Stimulated activated CD4-positive, alpha-beta T cell treated with anti-CD3 and anti-CD28 coated beads, Interleukin-1b, Interleukin-23, amount 100 ng/mL, for 48 hours (primary cell): ENCODE results near the gene FAF2.

Experiments
- DNase-seq: peaks from one replicate; pipeline ENCODE4 v3.0.0-alpha.2; 2020

FAF2 gene

DNA sequence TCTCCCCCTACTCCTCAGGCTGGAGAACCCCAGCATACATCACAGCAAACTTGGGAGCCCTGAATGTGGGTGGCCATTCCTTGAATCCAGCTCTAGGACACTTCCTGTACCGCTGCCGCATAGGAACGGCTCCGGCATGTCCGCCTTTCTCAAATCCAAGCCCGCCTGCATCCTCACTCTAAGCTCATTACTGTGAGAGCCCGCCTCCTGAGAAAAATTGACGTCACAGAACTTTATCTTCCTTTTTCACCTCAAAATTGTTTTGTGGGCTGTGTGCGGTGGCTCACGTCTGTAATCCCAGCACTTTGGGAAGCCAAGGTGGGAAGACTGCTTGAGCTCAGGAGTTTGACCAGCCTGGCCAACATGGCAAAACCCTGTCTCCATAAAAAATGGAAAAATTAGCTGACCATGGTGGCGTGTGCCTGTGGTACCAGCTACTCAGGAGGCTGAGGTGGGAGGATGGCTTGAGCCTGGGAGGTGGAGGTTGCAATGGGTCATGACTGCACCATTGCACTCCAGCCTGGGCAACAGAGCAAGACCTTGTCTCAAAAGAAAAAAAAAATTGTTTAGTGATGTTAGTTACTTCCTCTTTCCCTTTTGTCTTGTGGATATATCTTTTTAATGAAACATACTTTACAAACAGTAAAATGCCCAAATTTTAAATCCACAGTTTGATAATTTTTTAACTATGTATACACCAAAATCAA is 66.2 kb downstream of the FAF2 start:
- DNase-seq, result no peak

DNA sequence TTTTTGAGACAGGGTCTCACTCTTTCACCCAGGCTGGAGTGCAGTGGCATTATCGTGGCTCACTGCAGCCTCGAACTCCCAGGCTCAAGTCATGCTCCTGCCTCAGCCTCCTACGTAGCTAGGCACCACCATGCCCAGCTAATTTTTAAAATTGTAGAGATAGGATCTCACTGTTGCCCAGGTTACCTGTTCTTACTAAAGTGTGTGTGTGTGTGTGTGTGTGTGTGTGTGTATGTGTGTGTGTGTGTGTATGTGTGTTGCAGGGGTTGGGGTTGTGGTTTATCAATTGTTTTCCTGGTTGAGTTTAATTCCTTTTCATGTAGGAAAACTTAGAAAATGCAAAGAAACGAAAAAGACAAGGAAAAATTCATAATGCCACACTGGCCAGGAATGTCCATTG is 67.2 kb downstream of the FAF2 start:
- no peak for DNase-seq

DNA sequence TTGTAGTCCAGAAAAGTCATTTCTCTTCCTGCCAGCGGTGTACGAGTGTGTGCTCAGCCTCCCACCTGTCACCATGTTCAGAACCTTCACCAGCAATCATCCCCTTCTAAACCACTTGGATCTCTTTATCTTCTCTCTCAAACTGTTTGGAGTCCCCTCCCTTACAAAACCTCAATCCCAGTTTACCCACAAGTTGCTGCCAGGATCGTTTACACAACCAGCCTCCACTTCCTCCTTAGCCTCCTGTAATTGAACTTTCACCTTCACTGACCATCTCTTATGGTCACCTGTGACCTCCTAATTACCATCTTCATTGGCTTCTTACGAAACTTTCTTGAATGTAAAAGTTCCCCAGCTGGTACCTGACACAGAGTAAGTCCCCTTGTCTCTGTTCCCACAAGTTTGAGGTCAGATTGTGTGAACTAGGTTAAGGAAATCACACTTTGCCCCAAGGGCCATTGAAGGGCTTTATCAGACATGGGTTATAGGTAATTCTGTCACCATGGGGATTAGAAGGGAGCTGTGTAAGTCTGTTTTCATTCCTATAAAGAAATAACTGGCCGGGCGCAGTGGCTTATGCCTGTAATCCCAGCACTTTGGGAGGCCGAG is 69.0 kb downstream of the FAF2 start:
- no peak for DNase-seq

DNA sequence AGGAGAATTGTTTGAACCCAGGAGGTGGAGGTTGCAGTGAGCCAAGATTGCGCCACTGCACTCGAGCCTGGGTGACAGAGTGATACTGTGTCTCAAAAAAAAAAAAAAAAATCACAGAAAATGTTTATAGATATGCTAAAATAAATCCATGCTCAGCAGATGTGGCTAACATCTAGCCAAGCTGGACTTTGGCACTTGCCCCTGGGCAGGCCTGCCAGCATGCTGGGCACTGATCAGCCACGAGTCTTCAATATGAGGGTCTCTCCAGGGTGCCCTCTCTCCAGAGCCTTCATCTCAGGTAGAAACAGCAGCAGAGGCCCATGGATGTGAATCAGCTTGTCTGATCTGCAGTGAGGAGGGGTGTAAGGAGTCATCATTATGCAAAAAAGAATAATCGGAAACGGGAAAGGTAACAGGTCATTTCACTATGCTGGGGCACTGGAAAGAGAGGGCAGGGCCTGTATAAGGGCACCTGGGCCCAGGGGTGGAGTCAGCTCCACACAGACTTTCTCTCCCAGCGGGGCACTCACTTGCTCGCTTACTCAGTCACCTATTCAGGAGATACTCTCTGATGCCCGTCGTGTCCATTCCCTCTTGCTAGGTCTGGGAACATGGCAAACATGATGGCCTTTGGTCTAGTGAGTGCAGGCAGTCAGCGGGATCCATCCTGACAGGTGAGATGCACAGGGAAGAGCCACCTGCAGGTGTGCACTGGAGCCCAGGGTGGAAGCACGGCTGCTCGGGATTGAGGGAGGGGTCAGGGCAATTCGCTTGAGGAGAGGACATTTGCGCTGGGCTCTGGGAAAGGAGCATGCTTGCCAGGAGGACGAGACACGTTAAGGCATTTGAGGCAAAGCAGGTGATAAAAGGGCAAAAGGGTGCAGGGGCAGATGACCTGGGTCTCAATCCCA is 71.9 kb downstream of the FAF2 start:
- no peak for DNase-seq

DNA sequence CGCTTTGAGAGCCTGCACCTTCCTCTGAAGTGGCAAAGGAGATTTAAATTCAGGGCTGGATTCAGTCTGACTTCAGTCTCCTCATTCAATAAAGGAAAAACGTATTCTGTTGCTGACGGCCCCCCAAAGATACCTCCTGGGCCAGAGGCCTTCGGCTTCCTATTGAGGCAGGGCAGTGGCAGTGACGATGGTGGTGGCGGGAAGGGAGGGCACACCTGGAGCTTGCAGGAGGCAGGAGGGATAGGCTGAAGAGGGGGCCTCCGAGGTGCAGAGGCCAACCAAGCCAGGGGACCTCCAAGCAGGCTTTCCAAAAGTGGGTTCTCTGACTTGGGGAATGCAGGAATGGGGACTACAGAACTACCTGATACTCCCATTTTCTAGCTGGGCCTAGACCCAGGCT is 73.1 kb downstream of the FAF2 start:
- DNase-seq, result no peak

DNA sequence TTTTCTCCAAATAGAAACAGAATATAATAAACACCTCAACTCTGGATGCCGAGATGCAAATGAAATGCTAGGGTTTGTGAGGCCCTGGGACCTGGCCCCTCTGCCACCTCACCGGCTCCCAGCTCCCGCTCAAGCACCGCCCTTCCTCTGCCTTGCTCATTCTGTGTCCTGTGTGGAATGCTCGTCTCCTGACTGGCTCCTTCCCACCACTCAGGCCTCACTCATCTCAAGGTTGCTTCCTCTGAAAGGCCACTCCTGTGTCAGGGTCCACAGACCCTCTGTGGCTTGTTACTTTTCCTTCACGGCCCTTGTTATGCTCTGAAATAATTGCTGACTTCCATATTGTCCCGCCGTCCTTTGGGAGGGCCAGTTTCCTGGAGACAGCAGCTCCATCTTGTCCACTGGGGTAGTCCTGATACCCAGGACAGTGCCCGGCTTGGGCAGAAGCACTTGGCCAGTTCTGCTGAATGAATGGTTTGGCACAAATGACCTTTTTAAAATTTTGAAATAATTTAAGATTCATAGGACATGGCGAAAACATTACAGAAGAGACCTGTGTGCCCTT is 73.6 kb downstream of the FAF2 start:
- DNase-seq, result no peak

DNA sequence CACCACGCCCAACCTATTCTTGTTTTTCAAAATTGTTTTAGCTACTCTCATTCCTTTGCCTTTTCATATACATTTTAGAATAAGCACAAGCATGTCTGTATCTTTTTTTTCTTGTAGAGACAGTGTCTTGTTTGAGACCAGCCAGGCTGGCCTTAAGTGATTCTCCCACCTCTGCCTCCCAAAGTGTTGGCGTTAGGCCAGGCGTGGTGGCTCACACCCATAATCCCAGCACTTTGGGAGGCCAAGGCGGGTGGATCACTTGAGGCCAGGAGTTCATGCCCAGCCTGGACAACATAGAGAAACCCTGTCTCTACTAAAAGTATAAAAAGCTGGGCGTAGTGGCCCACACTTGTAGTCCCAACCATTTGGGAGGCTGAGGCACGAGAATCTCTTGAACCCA is 76.0 kb downstream of the FAF2 start:
- DNase-seq, result no peak

DNA sequence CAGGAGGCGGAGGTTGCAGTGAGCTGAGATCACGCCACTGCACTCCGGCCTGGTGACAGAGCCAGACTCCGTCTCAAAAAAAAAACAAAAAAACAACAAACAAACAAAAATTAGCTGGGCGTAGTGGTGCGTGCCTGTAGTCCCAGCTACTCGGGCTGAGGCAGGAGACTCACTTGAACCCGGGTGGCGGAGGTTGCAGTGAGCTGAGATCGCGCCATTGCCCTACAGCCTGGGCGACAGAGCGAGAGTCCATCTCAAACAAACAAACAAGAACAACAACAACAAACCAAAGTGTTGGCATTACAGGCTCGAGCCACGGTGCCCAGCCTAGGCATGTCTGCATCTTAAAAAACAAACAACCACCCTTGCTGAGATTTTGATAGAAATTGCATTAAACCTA is 76.8 kb downstream of the FAF2 start:
- DNase-seq, result no peak

DNA sequence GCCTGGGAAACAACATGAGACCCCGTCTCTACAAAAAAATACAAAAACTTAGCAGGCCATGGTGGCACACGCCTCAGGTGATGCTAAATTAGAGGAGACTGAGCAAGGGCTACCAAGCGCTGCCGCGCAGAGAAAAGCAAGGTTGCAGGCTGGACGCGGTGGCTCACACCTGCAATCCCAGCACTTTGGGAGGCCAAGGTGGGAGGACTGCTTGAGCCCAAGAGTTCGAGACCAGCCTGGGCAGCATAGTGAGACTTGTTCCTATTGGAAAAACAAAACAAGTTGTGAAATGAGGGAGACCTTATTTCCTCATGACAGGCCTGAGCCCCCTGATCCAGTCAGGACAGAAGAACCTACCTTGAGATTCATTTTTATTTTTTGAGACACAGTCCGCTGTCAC is 77.5 kb downstream of the FAF2 start:
- no peak for DNase-seq

DNA sequence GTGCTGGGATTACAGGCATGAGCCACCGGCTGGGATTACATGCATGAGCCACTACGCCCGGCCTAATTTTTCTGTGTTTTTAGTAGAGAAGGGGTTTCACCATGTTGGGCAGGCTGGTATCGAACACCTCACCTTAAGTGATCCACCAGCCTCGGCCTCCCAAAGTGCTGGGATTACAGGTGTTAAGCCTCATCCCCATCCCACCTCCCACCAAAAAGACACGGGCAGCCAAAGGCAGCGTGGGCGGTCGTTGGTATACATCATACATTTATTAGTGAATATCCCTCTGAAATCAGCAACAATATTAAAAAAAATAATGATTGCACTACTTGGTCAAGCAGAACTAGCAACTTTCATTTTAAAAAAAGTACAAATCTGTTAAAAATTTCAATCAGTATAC is 78.3 kb downstream of the FAF2 start:
- DNase-seq, result no peak

DNA sequence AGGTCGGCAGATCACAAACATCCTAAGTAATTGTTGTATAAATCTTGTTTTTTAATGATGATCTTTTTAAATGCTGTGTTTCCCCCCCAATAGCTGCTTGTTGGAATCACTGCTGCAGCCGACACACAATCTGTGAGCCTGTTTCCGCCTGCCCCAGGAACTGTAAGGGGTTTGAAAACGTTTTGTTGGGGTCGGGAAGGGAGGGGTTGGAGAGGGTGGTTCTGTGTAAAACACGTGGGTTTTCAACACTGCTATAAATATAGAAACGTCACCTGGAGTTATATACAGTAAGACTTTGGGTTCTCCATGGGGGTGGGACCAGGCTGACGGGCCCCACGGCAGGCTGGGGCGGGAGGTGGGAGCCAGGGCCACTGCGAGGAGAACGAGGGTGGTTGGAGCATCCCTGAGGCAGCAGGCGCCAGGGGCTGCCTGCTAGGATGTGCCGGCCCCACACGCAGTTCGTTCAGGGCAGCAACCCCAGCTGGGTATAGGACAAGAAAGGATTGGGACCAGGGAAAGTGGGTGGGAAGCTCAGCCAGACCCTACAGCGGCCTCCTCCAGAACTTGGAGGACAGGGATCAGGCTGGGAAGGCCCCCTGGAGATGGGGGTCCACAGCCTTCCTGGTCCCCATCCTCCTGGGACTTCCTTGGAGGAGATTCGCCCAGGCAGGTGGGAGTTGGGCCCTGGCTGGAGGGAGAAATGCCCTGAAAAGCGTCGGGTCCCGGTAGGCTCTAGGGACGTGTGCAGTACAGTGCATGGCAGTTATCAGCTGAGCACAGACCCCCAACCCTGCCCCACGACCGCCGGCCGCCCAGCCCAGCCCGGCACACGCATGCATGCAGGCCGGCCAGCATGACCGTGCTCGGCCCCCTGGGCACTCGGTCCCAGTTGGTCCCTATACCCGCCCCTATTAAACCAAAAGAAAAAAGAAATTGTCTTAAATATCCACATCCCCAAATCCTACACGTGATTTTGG is 79.3 kb downstream of the FAF2 start:
- no peak for DNase-seq

DNA sequence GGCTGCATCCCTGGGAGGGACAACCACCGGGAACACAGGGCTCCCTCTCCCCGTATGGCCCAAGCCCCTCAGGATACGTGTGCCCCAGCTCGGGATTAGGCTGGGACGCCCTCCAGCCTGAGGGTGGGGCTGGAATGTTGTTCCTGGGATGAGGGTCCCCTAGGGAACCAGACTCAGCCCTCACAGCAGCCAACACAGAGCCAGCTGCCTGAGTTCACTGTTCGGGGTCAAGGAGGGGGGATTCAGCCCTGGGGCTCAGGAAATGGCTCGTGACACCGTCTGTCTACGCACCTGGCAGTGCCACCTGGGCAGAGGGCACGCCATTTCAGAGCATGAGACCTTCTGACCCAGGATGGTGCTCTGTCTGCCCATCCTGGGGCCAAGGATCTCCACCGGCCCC is 80.1 kb downstream of the FAF2 start:
- DNase-seq, result no peak

DNA sequence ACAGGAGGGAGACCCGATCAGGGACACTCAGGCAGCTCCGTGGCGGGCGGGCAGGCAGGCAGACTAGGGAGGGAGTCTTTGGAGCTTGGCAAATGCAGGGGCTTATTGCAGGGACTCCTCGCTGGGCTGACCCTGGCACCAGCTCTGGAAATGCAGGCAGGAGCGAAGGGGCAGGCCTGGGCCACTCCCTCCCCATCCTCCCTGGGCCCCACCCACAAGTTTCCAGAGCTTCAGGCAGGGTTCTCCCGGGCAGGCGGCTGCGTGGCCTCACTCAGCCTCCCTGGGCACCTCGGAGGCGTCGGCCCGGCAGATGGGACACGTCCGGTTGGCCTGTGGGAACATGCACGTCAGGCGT is 80.6 kb downstream of the FAF2 start:
- DNase-seq, result no peak

DNA sequence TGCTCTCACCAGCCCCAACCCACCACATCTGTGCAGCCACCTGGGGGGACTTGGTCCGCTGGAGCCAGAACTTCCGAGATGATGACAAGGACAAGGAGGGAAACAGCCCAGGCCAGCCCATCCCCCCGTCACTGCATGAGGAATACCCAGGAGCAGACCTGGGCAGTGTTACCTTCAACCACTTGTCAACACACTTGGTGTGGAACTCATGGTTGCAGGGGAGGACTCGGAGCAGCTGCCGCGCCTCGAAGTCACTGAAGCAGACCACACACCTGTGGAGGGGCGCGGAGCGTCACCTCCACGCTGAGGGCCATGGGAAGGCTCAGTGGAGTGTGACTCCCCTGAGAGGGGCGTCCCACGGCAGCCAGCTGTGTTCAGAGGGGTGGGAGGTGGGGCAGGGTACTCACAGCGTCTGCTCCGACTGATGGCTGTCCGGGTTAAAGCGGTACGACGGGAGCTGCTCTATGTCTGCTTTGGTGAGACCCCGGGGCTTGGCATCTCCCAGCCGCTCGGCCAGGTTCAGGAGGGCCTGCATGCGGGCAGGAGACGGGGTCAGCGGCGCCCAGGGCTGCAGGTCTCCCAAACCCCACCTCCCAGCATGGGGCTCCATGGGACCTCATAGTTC is 81.0 kb downstream of the FAF2 start:
- no peak for DNase-seq

DNA sequence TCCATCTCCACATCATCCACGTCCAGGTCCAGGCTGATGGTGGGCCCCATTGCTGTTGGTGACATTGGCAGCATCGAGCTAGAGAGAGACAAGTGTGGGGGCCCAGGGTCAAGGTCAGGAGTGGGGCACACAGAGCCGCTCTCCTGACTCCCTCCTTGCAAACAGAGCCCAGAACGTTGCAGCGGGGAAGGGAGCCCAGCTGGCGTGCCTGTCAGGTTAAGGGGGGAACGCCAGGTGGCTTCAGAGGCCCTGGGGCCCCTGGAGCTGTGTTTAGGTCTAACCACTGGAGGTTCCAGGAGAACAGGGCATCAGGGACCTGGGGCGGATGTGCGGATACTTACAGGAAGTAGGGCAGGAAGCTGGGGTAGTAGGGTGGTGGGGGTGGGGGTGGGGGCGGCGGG is 81.6 kb downstream of the FAF2 start:
- DNase-seq, result no peak

DNA sequence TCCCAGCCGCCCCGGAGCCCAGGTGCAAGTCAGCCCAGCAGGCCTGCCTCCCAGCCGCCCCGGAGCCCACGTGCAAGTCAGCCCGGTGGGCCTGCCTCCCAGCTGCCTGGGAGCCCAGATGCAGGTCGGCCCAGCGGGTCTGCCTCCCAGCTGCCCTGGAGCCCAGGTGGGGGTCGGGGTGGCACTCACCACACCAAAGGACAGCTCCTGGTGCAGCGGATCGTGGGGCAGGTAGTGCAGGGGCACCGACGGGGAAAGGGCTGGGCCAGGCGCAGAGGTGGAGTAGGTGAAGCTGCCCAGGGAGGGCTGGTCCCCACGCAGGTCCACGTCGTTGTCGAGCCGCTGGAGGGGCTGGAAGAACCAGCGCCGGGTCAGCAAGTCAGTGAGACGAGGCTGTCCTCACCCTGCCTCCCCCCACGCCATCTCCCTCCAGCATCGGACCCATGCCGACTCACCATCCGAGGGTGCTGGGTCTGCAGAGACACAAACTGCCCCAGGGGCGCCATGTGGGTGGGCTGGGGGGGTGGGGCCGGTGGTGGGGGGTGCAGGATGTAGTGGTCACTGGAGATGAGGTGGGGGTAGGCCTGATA is 82.3 kb downstream of the FAF2 start:
- no peak for DNase-seq

DNA sequence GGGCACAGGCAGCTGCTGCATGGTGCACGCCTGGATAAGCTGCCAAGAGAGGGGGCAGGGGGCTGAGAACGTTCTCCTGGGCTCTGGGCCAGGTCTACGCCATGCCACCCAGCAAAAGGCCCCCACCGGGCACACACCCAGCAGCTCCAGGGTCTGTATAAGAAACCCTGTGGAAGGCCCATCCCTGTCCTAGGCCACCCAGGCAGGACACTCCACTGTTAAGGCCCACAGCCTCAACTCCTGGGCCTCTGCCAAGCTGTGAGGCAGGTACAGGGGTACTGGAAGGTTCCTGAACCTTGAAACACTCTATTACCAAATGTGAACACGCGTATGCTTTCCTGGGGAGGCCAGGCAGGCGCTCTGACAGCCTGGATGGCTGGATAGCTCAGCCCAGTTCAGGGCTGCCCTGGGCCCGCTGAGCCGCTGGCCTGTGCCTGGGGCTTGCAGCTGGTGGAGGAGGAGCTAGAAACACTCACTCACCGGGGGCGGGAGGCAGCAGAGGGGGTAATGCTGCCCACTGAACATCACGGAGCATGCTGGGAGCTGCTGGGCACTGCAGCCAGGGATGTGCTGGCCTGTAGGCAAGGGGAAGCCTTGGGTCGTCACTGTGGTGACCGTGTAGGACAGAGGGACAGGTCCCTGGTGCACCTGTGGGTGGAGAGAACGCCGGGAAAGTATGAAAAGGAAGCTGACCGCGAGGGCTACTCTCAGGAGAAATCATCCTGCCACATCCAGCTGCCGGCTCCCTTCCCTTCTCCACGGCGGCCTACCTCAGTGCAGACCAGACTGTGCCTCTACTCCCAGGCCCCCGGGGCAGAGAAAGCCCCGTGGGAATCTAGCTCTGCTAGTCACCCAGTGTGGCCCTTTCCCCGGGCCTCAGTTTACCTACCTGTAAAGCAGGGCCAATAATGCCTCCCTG is 83.1 kb downstream of the FAF2 start:
- DNase-seq, result no peak

DNA sequence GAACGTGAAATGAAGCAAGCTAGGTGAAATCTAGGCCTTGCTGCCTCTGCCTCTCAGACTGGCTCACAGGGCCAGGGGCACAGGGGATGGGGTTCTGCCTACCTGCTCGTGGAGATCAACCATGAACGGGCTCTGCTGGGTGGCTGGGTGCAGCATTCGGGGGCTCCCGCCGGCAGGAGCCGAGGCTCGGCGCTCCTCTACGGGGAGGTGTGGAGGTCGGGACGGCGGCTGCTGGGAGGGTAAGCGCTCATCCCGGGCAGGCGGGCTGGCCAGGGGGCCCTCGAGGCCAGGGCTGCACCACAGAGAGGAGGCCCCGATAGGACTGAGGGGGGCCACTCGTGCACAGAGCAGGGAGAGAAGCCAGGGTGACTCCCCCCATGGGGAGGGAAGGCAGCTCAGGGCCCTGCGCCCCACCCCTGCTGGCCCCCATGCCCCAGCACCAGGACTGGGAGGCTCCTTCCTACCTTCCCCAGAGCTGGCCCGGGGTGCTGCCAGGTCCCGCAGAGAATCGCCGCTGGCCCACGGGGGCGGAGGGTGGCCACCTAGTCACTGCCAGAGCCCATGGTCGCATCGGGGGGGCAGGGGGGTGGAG is 83.8 kb downstream of the FAF2 start:
- no peak for DNase-seq

DNA sequence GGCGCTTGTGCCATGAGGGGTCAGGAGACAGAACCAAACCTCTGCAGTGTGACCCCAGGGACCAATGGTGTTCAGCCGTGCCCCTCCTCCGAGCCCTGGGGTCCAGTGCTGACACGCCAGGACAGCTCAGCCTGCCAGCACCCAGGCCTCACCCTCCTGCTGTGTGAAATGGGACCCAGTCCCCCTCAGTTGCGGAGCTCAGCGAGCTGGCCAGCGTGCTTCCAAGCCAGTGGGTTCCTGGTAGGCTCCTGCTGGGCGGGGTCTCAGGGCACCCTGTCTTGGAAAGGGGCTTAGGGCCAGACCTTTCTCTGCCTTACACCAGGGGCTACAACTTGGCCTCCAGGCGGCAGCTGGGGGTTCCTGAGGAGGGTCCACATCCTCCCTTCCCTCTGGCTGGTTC is 84.6 kb downstream of the FAF2 start:
- no peak for DNase-seq

DNA sequence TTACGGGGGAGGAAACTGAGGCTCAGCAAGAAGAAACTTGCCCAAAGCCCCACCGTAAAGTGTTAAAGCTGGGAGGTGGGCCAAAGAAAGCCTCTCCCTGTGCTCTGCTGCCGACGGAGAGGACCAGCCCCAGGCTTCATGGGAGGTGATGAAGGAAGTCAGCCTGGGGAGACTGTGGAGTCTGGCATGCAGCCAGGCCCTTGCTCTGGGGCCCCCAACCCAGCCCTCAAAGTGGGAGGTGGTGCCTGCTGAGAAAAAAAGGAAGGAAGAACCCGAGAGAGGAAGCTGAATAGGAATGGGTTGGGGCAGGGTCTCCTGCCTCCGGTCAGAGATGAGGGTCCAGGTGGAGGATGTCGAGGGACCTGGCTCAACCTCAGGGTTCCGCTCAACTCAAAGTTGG is 85.2 kb downstream of the FAF2 start:
- no peak for DNase-seq
